GM19023 (cell line): ENCODE results near the gene GAST.

Experiments used
- ATAC-seq: cut with Tn5 transposase; IDR thresholded peaks from one replicate; pipeline ENCODE4 v1.9.1; 2021; ENCODE audit warnings: mild to moderate bottlenecking, moderate library complexity; ENCODE audit not compliant: unreplicated experiment

Gene GAST

DNA sequence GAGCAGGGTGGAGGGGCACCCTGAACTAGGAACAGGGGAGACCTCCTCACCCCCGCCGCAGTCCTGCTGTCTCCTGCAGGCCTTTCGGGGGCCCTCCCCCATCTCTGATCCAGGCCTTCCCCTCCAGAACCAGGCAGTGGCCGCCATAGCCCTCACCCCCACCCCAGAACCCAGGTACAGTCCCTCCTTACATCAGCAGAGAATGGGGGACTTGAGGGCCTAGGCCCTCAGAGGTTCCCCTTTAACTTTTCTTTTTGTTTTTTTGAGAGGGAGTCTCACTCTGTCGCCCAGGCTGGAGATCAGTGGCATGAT, 26.6 kb downstream of the GAST start:
- ATAC-seq = no peak

DNA sequence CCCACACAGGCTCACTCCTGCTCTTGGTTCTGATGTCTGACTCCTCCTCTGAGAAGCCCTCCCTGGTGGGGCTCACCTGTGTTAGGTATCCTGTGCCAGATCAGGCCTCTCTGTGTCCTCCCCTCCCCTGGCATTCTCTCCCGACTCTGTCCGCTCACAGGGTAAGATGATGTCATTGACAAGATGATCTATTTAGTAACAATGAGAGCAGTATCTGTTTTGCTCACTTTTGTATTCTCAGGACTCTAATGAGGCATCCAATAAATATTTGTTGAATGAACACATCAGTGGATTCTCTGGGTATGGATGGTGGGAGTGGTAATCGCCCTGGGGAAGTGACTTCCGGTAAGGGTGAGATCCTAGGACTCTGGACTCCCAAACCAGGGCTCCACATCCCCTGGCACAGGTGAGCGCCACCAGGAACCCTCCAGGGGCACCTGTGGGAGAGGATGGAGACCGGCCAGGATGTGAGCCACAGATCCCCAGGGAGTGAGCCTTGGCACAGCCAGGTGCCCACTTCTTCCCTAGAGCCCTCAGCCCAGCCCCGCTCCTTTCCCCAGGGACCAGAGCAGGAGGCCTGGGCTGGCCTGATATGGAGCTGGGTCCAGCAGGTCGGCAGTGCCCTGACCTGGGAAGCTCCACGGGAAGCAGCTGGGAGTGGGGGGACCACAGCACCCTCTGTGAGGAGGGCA, 27.7 kb downstream of the GAST start:
- ATAC-seq = no peak

GRCh38 chr17:41740506-41740905, 28.4 kb downstream of the GAST start:
- ATAC-seq = no peak

DNA sequence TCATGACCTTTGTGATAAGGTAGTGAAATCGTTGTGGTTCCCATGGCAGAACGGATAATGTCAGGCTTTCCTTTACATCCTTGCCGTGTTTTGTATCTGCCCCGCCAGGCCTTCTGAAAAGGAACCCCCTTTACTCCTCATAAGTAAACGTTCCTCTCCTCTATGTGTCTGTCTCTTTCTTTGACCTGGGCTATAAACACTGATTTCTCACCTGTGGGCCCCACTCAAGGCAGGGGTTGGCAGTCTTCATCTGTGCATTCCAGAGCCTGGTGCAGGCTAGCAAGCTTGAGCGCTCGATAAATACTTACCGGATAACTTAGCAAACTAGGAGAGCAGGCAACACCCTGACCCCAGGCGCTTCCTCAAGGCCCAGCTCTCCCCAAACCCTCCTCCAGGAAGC, 29.6 kb downstream of the GAST start:
- no peak for ATAC-seq

- no peak for ATAC-seq
Observed at GRCh38 chr17:41748275-41748674, 36.1 kb downstream of the GAST start.

DNA sequence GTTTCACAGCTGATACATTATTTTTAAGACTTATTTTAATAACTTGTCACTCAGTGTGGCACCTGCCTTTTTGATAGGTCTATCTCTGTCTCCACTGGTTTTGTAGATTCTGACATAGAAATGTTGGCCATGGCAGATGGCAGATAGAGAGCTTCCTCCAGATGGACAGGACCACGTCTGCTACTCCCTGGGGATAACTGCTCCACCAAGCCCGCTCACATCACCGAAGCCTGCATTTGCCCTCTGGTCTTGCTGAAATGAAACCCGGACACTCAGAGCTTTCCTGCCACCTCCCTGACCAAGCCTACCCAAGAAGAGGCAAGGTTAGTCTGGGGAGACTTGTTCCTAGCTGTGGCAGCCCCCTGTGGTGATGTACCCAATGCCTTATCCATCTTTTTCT, 38.7 kb downstream of the GAST start:
- ATAC-seq = no peak

DNA sequence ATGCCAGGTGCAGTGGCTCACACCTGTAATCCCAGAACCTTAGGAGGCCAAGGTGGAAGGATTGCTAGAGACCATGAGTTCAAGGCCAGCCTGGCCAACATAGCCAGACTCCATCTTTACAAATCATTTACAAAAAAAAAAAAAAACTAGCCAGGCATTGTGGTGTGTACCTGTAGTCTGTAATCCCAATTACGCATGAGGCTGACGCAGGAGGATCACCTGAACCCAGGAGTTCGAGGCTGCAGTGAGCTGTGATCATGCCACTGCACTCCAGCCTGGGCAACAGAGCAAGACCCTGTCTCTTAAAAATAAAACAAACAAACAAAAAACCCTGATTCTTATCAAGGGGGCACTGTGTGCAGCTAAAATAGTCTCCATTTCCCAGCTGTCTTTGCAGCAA, 39.2 kb downstream of the GAST start:
- no peak for ATAC-seq

GRCh38 chr17:41754066-41754465, 41.9 kb downstream of the GAST start:
- no peak for ATAC-seq

DNA sequence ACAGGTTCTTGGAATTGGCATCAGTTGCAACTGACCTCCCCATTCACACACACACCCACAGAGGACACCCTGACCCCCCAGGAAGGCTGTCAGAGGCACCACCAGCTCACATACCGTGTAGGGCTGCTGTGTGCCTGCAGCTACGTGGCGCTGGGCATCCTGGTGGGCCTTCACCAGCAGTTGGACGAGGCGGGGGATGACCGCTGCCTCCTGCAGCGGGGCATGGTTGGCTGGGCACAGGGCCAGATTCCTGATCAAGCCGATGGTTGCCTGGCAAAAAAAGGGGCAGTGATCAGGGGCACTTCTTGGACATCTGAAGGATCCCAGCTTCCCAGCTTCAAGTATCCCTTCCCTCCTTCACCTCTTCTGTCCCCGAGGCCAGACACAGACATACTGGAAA, 46.5 kb downstream of the GAST start:
- no peak for ATAC-seq

DNA sequence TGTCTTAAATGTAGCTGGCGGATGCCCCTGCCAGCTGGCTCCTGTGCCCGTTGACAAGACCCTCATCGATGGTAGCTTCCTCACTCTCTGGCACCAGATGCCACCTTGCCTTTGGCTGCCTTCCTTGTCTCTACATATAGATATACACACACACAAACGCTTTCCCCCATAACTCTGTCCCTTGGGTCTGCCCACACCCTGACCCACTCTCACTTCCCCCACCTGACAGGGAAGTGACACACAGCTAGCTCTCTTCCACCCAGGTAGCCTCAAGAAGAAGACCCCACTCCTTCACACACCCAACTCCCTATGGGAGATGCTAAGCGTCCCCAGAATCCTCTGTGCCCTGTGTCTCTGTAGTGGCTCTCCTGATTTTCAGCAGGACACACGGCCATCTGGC, 48.7 kb downstream of the GAST start:
- no peak for ATAC-seq

DNA sequence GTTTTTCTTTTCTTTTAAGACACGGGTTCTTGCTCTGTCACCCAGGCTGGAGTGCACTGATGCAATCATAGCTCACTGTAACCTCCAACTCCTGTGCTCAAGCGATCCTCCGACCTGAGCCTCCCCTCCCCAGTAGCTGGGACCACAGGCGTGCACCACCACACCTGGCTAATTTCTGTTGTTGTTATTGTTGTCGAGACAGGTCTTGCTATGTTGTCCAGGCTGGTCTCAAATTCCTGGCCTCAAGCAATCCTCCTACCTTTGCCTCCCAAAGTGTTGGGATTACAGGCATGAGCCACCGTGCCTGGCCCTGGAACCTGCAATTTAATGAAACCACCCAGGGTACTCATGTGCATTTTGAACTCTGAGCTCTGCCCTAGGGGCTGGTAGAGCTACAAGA, 50.3 kb downstream of the GAST start:
- ATAC-seq = no peak

GRCh38 chr17:41762841-41763240, 50.7 kb downstream of the GAST start:
- no peak for ATAC-seq

- no peak for ATAC-seq
Observed at GRCh38 chr17:41763327-41763726, 51.2 kb downstream of the GAST start.
